GM23248 (cell line): ENCODE measurements around the gene PCDHB4. TPM values are rescaled to one million over a fixed set of nuclear protein-coding genes. Genes with fewer than 3 reads are reported as not detected.
"Not testable (repeated sequence)": the region's sequence is repeated elsewhere in the genome, so short reads cannot be mapped to it uniquely, and the experiment has no call there.

Experiments used
- DNase-seq: peaks from one replicate; pipeline ENCODE4 v3.0.0-alpha.2; 2015
- H2AFZ ChIP-seq: fragments of 200-600 bp; sonication (generic); 2 replicates; pipeline ENCODE4 v1.6.1; 2016; ENCODE audit warnings: antibody characterized with exemption
- H3F3A ChIP-seq: fragments of 200-600 bp; sonication (generic); 2 replicates; pipeline ENCODE4 v1.6.1; 2016; ENCODE audit warnings: mild to moderate bottlenecking, antibody characterized with exemption, mixed run types; ENCODE audit not compliant: insufficient read depth
- H3K27ac ChIP-seq: fragments of 200-600 bp; sonication (generic); 2 replicates; pipeline ENCODE4 v1.5.1; 2016; ENCODE audit warnings: mild to moderate bottlenecking
- H3K27me3 ChIP-seq: fragments of 200-600 bp; sonication (generic); replicated peaks from 2 replicates; pipeline ENCODE4 v1.6.1; 2016; ENCODE audit warnings: mild to moderate bottlenecking; ENCODE audit not compliant: insufficient read depth
- H3K36me3 ChIP-seq: fragments of 200-600 bp; sonication (generic); 2 replicates; pipeline ENCODE4 v1.6.1; 2016; ENCODE audit warnings: low read depth, mild to moderate bottlenecking
- H3K4me1 ChIP-seq: fragments of 200-600 bp; sonication (generic); 2 replicates; pipeline ENCODE4 v1.6.1; 2016; ENCODE audit warnings: mild to moderate bottlenecking; ENCODE audit not compliant: insufficient read depth
- H3K4me2 ChIP-seq: fragments of 200-600 bp; sonication (generic); one replicate; pipeline ENCODE4 v1.6.1; 2016; ENCODE audit warnings: mild to moderate bottlenecking; ENCODE audit not compliant: unreplicated experiment
- H3K4me3 ChIP-seq: fragments of 200-600 bp; sonication (generic); 2 replicates; pipeline ENCODE4 v1.5.1; 2016; ENCODE audit warnings: mild to moderate bottlenecking
- H3K79me2 ChIP-seq: fragments of 200-600 bp; sonication (generic); 2 replicates; pipeline ENCODE4 v1.6.1; 2016; ENCODE audit warnings: mild to moderate bottlenecking; ENCODE audit not compliant: insufficient read depth
- H3K9ac ChIP-seq: fragments of 200-600 bp; sonication (generic); 2 replicates; pipeline ENCODE4 v1.6.1; 2016; ENCODE audit warnings: mild to moderate bottlenecking
- H3K9me2 ChIP-seq: fragments of 200-600 bp; sonication (generic); 2 replicates; pipeline ENCODE4 v1.6.1; 2016; ENCODE audit warnings: mixed run types, mild to moderate bottlenecking, moderate library complexity; ENCODE audit not compliant: insufficient read depth
- H3K9me3 ChIP-seq: fragments of 200-600 bp; sonication (generic); one replicate; pipeline ENCODE4 v1.6.1; 2017; ENCODE audit warnings: low read depth
- H4K20me1 ChIP-seq: fragments of 200-600 bp; sonication (generic); 2 replicates; pipeline ENCODE4 v1.6.0; 2016; ENCODE audit not compliant: insufficient read depth
- EZH2 ChIP-seq: fragments of 200-600 bp; sonication (generic); IDR thresholded peaks from 2 replicates; pipeline ENCODE4 v1.6.1; 2018; ENCODE audit warnings: antibody characterized with exemption, mild to moderate bottlenecking; ENCODE audit not compliant: insufficient read depth, poor library complexity, severe bottlenecking
- EZH2phosphoT487 ChIP-seq: fragments of 200-600 bp; sonication (generic); IDR thresholded peaks from 2 replicates; pipeline ENCODE4 v1.6.1; 2018; ENCODE audit warnings: antibody characterized with exemption, moderate library complexity, mild to moderate bottlenecking, low read depth; ENCODE audit not compliant: insufficient read depth
- WGBS, 2 experiments: methylation state at CpG; one replicate each; pipeline ENCODE4 v1.1.6; 2015 to 2017; ENCODE audit warnings: low lambda C conversion rate in 2 of 2, low coverage in 1 of 2; ENCODE audit errors: missing lambda C conversion rate in 2 of 2; 5-methylcytosine and 5-hydroxymethylcytosine counted together
- in situ Hi-C: fragments of 300-500 bp; cut with MboI; formaldehyde crosslinking; loops from 2 replicates; pipeline ENCODE4 v1.15.0; 2020
- polyA plus RNA-seq: library from polyadenylated mRNA; unstranded; fragments of >200 nt; fragmentation: Nextera tagmentation; extraction: Ambion mirVana; gene quantifications from 2 replicates; pipeline ENCODE4 v1.2.1, GENCODE V29; 2016
- total RNA-seq: library from RNA; depleted of rRNA; stranded (reverse); fragments of >200 nt; shearing (Covaris generic); gene quantifications from 2 replicates; pipeline ENCODE4 v1.2.3, GENCODE V29; 2014

The PCDHB4 gene
- total and polyA plus RNA-seq, 2 experiments from 2014 or later, result 0.22 to 1.0 TPM

GRCh38 chr5:141119250-141119649 lies 2.4 kb upstream of the PCDHB4 start:
- Histone ChIP-seq H3K79me2 (no peaks in the 10 kb centered on the region), H4K20me1 (no peaks in the 10 kb centered on the region), H3K9me3 (no peaks in the 10 kb centered on the region), H3K9ac (no peak overlapping the region), H3K9me2 (no peaks in the 10 kb centered on the region), H3K27me3 (no peaks in the 10 kb centered on the region), H3K4me3 (no peak overlapping the region), H3K36me3 (no peaks in the 10 kb centered on the region), H2AFZ (no peak overlapping the region), H3F3A (no peaks in the 10 kb centered on the region), H3K4me1 (no peaks in the 10 kb centered on the region), H3K4me2 (no peak overlapping the region), H3K27ac (no peak overlapping the region)
- DNase-seq, result no peak
- 10 to 13% methylated on average over 2 of the region's 2 CpGs for whole genome bisulfite sequencing, 2 experiments
- TF ChIP-seq EZH2, result no peak
- no peak for TF ChIP-seq EZH2phosphoT487
- in situ Hi-C loops, result no loop called here

GRCh38 chr5:141121985-141122384 lies 367 bp downstream of the PCDHB4 start:
- Histone ChIP-seq H2AFZ (peak overlapping the region; percentile 85), H3K9me3 (no peaks in the 10 kb centered on the region), H3K36me3 (no peaks in the 10 kb centered on the region), H3K4me3 (peak overlapping the region; percentile 64), H4K20me1 (no peaks in the 10 kb centered on the region), H3K9me2 (no peaks in the 10 kb centered on the region), H3F3A (no peaks in the 10 kb centered on the region), H3K9ac (no peak overlapping the region), H3K4me2 (peak overlapping the region; percentile 71), H3K79me2 (no peaks in the 10 kb centered on the region), H3K4me1 (no peaks in the 10 kb centered on the region), H3K27me3 (no peaks in the 10 kb centered on the region), H3K27ac (no peak overlapping the region)
- in situ Hi-C loops, result no loop called here
- peak; percentile 27 for DNase-seq
- WGBS, 2 experiments, result 5 to 9% methylated on average over 12 of the region's 12 CpGs
- no peak for TF ChIP-seq EZH2
- TF ChIP-seq EZH2phosphoT487, result no peak

GRCh38 chr5:141123396-141124135 lies 1.9 kb downstream of the PCDHB4 start:
- H3K4me3 ChIP-seq, H3K9ac ChIP-seq, H3K4me2 ChIP-seq, H3K9me2 ChIP-seq, H4K20me1 ChIP-seq, H3F3A ChIP-seq, in situ Hi-C loops, H3K27ac ChIP-seq, H3K36me3 ChIP-seq, DNase-seq, H3K9me3 ChIP-seq, H3K4me1 ChIP-seq, H3K27me3 ChIP-seq, H2AFZ ChIP-seq, H3K79me2 ChIP-seq: not testable (repeated sequence)
- WGBS, 2 experiments, result 48% methylated on average over 50 to 51 of the region's 73 CpGs

GRCh38 chr5:141127305-141127704 lies 5.7 kb downstream of the PCDHB4 start:
- H4K20me1 ChIP-seq, result no peaks in the 10 kb centered on the region
- no peak overlapping the region for H2AFZ ChIP-seq
- WGBS, 2 experiments, result 48 to 53% methylated on average over 1 of the region's 1 CpG
- no peaks in the 10 kb centered on the region for H3K36me3 ChIP-seq
- H3K4me1 ChIP-seq, result no peaks in the 10 kb centered on the region
- H3F3A ChIP-seq, result no peaks in the 10 kb centered on the region
- no peak for TF ChIP-seq EZH2phosphoT487
- no peak for TF ChIP-seq EZH2
- no peak overlapping the region for H3K4me3 ChIP-seq
- H3K9ac ChIP-seq, result no peak overlapping the region
- H3K27ac ChIP-seq, result no peak overlapping the region
- no peaks in the 10 kb centered on the region; the same call in 1 of the 2 replicates for H3K27me3 ChIP-seq
- H3K9me3 ChIP-seq, result no peaks in the 10 kb centered on the region
- in situ Hi-C loops, result no loop called here
- no peak for DNase-seq
- no peaks in the 10 kb centered on the region for H3K9me2 ChIP-seq
- no peak overlapping the region for H3K4me2 ChIP-seq
- H3K79me2 ChIP-seq, result no peaks in the 10 kb centered on the region
